SKM-1 (cell line): ENCODE measurements around the gene ALKBH2.
A peak's percentile ranks its signal among the peaks of the same experiment; 100 is the strongest.

ENCODE experiments used
- DNase-seq: peaks from one replicate; lab custom pipeline; 2025; ENCODE audit not compliant: unreplicated experiment; lab: John Stamatoyannopoulos, UW

ALKBH2 gene

DNA sequence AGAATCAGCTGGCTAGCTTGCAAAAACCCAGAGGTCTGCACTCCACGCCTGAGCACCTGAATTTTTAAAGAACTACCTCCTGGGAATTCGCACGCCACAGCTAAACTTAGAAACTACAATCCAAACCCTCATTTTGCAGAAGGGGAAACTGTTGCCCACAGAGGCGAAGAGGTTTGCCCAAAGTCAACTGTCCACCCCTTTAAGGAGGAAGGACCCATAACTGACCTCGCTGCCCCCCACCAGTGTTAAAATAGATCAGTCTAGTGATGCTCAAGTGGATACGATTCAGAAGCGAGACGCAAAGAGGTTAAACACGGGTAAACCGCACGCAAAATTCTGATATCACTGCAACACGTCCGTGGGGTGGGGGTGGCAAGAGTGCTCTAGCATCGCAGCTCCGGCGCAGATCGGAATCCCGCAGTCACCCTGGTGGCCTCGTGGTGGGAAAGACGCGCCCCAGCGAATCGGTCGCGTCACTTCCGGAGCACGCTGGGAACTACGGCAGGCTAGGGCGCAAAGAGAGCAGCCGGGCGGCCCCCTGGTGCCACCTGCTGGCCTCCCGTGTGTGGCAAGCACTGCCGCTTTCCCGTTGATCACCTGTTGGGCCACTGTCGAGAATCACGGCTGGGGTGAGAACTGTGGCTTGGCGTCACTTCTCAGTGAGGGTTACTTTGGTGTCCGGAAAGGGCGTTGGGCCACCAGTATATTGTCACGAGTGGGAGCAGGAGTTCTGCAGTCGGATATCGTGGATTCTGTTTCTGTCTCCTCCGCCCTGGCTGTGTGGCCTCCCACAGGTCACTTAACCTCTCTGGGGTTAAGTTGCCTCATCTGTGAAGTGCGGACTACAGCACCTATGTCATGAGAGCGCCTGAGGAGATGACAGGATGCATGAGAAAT, at the start of gene ALKBH2:
TSS of gene ALKBH2 (minus strand) at position 451 of the 897 bp plus-strand sequence. CDS start 686 bp downstream, outside the sequence.
- DNase-seq, result peak; percentile 29

DNA sequence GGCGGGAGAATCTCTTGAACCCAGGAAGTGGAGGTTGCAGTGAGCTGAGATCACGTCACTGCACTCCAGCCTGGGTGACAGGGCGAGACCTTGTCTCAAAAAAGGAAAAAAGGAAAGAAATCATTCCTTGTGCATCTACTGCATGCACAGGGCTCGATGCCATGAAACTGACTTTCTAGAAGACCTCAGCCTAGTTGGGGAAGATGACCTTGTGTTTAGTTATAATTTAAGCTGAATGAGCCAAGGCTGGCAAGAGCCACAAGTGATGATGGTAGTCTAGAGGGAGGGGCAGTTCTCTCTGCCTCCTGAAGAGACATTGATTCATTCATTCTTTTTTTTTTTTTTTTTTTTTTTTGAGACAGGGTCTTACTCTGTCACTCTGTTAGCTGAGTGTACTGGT, 47.3 kb upstream of the ALKBH2 start:
- DNase-seq, result no peak

- no peak for DNase-seq
Observed at GRCh38 chr12:109139791-109140190, 46.5 kb upstream of the ALKBH2 start.

- no peak for DNase-seq
Observed at GRCh38 chr12:109139360-109139759, 46.1 kb upstream of the ALKBH2 start.

DNA sequence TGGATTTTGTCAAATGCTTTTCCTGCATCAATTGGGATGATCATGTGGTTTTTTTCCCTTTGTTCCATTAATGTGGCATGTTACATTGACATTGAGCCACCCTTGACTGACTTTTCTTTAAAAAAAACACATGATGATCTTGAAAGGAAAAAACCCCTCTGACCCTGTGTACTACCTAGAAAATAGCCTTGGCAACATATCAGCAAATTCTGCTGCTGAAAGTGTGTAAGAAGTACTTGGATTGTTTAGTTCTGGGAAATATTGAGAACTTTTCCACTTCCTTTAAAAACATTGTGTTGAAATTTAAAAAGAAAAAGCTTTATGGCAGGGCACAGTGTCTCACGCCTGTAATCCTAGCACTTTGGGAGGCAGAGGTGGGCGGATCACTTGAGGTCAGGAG, 43.8 kb upstream of the ALKBH2 start:
- DNase-seq, result no peak

DNA sequence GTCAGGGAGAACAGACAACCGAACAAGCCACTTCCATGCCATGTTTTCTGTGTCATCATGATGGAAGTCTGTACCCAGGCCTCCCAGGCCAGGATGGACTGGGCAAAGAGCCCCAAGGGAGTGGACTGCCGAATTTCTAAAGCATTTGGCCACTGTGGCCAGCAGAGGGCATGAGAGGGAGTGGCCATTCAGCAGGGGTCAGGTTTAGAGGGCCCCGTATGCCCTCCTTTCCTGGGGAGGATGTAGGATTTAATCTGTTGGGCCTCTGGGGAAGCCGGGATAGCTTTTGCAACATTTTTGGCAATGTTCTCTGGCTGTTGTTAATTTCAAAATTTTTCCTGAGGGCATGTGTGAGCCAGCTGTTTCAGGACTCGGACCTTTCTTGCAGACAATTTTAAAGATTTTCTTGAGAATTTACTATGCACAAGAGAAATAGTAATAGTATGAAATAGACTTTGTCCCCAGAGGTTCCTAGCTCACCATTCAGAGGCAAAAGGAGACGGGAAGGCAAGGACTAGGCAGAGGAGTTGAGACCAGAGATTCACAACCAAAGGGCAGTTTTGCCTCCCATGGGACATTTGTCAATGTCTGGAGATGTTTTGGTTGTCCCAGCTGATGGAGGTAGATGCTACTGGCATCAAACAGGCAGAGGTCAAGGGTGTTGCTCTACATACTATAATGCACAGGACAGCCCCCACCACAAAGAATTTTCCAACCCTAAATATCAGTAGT, 41.1 kb upstream of the ALKBH2 start:
- no peak for DNase-seq

DNA sequence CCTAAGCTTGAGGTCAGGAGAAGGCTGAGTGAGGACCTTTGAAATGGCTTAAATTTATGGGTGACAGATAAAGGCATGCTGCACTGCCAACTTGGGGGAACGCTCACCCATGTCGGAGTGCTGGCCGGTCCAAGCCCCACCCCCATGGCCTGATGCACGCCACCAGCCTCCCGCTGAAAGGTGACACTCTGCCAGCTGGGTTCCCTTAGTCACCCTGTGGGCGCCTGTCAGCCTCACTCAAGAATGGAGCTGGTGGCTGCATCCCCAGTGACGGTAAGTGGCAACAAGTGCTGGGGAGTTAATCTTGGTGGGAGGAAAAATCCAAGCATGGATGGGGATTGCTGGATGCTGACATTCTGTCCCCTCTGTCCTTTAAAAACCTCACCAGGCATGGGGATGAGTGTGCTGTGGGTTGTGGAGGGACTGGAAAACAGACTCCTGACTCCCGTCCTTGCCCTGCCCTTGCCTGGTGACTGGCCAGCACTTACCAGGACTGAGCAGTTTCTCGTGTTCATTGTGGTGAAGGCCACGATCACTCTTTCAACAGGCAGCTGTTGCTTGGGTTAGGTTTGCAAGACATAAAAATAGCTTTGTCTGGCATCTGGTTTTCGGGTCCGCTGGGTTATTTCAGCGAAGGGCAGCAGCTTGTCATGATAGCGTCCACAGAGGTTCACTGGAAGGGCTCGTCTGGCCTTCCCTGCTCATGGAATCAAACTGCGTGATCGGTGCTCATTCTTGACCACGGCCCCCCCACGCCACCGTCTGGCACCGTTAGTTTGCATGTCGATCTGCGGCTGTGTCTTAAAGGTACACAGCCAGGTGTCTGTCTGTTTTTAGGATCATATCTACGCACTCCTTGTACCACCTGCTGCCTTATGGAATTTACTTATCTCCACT, 38.1 kb upstream of the ALKBH2 start:
- no peak for DNase-seq

GRCh38 chr12:109130297-109131153, 37.3 kb upstream of the ALKBH2 start:
- no peak for DNase-seq

DNA sequence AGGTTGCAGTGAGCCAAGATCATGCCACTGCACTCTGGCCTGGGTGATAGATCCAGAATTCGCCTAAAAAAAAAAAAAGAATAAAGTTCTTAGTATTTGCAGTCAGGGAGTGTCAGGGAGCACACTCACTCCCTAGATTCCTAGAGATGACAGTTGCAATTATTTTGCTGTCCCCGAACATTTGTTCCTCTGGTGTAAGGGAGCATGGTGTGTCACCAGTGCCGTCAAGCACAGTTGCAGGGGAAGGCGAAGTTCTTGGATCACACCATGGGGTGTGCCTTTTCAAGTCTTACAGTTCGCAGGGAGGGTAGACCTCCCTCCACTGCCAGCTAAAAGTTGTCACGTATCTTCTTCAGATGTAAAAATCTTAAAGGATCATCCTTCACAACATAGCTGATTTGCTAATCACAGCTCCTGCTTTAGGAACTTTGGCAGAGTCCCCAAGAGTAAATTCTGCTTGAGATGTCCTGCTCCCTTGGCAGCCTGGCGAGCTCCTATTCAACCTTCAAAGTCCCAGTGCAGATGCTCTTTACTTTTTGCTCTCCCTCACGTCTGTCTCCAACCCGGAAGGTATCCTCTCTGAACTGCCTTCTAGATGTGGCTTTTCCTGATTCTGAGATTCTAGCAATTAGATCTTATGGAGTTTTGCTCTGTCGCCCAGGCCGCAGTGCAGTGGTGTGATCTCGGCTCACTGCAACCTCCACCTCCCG, 34.4 kb upstream of the ALKBH2 start:
- no peak for DNase-seq

- no peak for DNase-seq
Observed at GRCh38 chr12:109126784-109127183, 33.5 kb upstream of the ALKBH2 start.

- DNase-seq, result no peak
Observed at GRCh38 chr12:109125791-109126190, 32.5 kb upstream of the ALKBH2 start.

- no peak for DNase-seq
Observed at GRCh38 chr12:109124878-109125648, 31.8 kb upstream of the ALKBH2 start.

GRCh38 chr12:109121346-109121880, 28.1 kb upstream of the ALKBH2 start:
- DNase-seq, result no peak

DNA sequence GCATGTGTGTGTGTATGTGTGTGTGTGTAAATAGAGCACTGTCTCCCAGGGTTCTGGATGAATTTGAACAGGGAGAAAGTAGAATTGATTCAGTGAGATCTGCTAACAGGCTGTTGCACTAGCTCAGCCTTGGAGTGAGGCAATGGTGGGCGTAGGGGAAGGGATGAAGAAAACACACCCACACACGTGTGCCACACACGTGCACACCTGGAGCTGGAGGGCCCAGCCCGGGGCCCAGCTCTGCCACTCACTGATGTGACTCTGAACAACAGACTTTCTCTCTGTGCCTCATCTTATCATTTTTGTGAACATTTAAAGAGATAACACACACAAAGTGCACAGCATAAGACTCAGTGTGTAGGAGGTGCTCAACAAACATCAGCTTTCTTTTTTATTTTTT, 27.3 kb upstream of the ALKBH2 start:
- DNase-seq, result no peak

GRCh38 chr12:109120095-109120494, 26.8 kb upstream of the ALKBH2 start:
- DNase-seq, result no peak

- no peak for DNase-seq
Observed at GRCh38 chr12:109116611-109116949, 23.3 kb upstream of the ALKBH2 start.

- DNase-seq, result no peak
Observed at GRCh38 chr12:109115758-109116610, 22.7 kb upstream of the ALKBH2 start, which contains the start of gene ACACB. ACACB (plus strand) TSS chr12:109116587; CDS start chr12:109139406, 22,819 bp downstream.

- no peak for DNase-seq
Observed at GRCh38 chr12:109115404-109115757, 22.1 kb upstream of the ALKBH2 start.
